Lung microvascular endothelial cell (primary cell): Measurements from ENCODE around the gene RNLS. TPM values are rescaled to one million over a fixed set of nuclear protein-coding genes. Genes with fewer than 3 reads are reported as not detected.

ENCODE experiments used
- DNase-seq, 2 donors: peaks; one replicate each; pipeline versions ENCODE4 v3.0.0 to v3.0.0-alpha.2; 2010; ENCODE audit warnings: low read depth in 2 of 2
- total RNA-seq: library from RNA; depleted of rRNA; stranded (reverse); fragments of >200 nt; gene quantifications from 2 replicates; pipeline ENCODE4 v1.2.1, GENCODE V29; 2014

RNLS gene
- total RNA-seq, 1 donor from 2014 or later = 0.60 TPM

- no peak for DNase-seq
Observed at GRCh38 chr10:88237896-88238614, 345.1 kb downstream of the RNLS start.

DNA sequence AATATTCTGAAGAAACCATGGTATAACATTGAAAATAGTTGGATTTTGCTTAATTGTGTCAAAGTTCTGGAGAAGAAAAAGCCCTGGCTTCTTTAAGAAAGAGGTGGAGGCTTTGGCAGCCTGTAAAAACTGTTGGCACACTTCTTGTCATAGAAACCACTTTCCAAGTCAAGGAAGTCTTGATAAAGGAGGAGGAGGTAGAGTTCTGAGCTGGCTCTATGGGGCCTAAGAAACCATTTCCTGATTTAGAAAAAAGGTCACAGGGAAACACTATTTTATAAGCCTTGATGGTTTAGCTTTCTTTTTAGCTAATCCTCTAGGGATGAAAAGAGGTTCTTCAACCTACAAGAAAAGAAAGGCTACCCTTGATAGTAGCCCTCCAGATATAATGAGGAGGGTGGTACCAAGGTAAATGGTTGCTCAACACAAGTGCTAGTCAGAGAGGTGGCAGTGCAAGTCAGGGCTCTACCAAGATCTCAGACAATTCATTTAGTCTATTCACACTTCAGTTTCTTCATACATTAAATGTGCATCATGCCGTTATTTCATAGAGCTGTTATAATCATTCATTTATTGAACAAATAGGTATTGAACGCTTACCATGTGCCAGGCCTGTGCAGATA, 346.9 kb downstream of the RNLS start:
- DNase-seq = peak in 1 of 2 donors; percentile 7

DNA sequence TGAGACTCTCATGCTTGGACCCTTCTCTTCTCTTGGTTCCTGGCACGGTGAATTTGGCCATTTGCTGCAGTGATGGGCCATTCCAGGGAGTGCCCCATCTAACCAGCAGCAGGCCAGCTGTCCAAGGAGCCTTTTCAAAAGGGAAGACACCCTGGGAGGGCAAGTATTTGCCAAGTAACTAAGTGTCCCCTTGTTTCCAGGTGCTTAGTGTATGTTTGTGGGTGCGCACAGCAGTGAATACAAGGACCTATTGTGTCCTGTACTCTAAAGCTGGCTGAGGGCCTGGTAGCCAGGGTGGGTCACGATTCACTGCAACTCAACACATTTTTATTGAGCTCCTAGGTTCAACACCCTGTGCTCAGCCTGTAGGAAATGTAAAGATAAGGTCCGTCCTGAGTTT, 348.8 kb downstream of the RNLS start:
- DNase-seq = no peak

- no peak for DNase-seq
Observed at GRCh38 chr10:88233870-88234269, 349.2 kb downstream of the RNLS start.

DNA sequence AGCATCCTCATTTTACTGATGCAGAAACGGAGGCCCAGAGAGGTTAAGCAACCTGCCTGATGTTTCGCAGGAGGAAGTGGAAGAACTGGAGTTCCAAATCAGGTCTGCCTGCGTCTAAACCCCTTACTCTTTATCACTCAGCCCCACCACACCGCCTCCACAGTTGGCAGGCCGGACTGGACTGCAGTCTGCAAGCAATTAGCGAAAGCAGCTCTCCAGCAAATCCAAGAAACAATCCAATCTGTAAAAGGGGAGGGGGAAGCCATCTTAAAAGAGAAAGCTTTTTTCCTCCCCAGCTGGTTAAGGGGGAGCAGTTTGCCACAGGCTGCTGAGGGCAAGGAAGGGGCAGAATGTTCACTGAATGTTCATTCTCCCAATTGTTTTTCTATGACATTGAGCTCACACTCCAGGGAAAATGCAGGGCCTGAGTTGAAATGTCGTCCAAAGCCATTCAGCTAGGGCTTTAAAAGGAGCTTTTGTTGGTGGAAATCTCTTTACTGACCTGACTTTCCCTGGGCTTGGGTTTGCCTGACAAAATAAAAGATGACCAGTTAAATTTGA, 350.1 kb downstream of the RNLS start:
- DNase-seq = no peak

DNA sequence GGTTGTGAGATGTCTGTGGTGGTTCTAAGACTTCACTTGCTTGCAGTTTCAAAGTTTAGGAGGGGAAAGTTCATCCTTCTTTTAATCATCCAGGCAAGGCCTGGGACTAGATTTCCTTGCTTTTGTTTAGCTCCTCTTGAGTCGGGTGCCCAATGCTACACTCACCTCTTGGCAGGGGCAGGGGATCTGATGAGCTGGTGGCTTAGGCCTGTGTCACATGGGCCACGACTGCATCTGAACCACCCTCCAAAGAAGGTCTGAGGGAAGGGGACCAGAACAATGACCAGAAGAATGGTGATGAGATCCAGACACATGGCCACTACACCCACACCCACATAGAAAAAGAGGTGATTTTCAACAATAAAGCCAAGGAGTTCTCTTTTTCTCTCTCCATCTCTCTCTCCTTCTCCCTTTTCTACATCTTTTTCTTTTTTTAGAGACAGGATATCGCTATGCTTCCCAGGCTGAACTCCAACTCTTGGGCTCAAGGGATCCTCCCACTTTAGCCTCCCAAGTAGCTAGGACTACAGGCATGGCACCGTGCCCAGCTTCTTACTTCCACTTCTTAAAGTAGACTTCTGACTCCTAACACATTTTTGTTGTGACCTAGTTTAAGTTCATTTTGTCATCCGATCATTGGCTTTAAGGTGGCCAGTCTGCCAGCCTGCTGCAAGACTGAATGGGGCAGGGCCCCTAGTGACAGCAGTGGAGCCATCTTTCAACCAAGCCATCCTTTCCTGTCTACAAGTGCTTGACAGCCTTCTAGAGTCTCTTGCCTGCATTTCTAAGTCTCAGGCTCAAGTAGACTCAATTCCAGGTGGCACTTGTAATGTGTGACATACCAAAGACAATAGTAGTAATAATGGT, 350.9 kb downstream of the RNLS start:
- peak in 1 of 2 donors; percentile 22 for DNase-seq

- DNase-seq = no peak
Observed at GRCh38 chr10:88230251-88230650, 352.9 kb downstream of the RNLS start.

GRCh38 chr10:88228130-88228529, 355.0 kb downstream of the RNLS start:
- no peak for DNase-seq

- peak in 1 of 2 donors; percentile 7 for DNase-seq
Observed at GRCh38 chr10:88227342-88228018, 355.6 kb downstream of the RNLS start.

- DNase-seq = no peak
Observed at GRCh38 chr10:88226891-88227290, 356.2 kb downstream of the RNLS start.

DNA sequence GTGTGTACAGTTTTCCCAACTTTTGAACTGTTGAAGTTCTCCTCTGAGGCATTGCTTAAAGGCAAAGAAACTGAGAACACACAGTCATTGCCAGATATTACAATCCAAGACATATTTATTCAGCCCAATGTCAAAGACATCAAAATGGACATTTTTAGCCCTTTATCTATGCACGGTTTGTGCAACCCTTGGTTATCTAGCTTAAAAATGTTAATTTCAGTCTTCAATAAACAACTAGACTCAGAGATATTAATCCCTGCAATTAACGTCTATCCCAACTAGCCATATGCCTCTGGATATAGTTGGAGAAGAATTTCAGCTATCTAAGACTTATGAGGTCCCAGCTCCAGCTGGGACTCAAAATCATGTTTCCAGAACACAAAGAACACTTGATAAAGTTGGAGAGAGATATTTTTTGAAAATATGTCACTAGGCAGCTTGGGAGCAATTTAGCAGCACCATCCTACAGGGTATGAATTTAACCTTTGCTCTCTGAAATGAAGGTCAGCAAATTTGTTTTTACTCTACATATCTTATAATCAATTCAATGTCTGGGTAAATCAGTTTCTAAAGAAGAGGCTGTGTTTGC, 357.0 kb downstream of the RNLS start:
- DNase-seq = no peak

Other genes starting within 250 kb of the RNLS start
- not detected in 2 replicates for gene LIPJ, start 3.4 kb upstream of the RNLS start, total RNA-seq
- gene LIPF, start 81.1 kb upstream of the RNLS start, total RNA-seq = not detected in 2 replicates
- not detected in 2 replicates for gene LIPK, start 122.9 kb upstream of the RNLS start, total RNA-seq
- gene LIPN, start 176.7 kb upstream of the RNLS start, total RNA-seq = not detected in 2 replicates
- not detected in 2 replicates for gene LIPM, start 219.4 kb upstream of the RNLS start, total RNA-seq